ENCODE data around the gene GRID1.
"Not testable (repeated sequence)": the region's sequence is repeated elsewhere in the genome, so short reads cannot be mapped to it uniquely, and the experiment has no call there.

DNA sequence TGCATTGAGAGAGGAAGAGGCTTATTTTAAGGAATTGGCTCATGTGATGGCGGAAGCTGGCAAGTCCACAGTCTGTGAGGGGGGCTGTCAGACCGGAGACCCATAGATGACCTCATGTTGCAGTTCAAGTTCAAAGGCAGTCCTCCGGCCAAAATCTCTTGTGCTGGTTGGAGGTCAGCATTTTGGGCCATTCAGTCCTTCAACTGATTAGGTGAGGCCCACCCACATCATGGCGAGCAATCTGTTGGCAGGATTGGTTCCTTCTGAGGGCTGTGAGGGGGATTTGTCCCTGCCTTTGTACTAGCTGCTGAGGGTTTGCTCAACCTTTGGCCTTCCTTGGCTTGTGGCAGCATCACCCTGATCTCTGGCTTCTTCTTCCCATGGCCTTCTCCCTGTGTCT lies 290.1 kb downstream of the GRID1 start:
- TF ChIP-seq, protein P1, sequence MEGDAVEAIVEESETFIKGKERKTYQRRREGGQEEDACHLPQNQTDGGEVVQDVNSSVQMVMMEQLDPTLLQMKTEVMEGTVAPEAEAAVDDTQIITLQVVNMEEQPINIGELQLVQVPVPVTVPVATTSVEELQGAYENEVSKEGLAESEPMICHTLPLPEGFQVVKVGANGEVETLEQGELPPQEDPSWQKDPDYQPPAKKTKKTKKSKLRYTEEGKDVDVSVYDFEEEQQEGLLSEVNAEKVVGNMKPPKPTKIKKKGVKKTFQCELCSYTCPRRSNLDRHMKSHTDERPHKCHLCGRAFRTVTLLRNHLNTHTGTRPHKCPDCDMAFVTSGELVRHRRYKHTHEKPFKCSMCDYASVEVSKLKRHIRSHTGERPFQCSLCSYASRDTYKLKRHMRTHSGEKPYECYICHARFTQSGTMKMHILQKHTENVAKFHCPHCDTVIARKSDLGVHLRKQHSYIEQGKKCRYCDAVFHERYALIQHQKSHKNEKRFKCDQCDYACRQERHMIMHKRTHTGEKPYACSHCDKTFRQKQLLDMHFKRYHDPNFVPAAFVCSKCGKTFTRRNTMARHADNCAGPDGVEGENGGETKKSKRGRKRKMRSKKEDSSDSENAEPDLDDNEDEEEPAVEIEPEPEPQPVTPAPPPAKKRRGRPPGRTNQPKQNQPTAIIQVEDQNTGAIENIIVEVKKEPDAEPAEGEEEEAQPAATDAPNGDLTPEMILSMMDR (IDR thresholded peaks at IDR 0.05), result not testable (repeated sequence)
- not testable (repeated sequence) for TF ChIP-seq POLR2A (IDR thresholded peaks at IDR 0.05)
